Aorta (tissue), 5 donors: ENCODE data around the gene CD2. TPM values are rescaled to one million over a fixed set of nuclear protein-coding genes. Genes with fewer than 3 reads are reported as not detected.

ENCODE experiments used
- ATAC-seq: fragments of 200-7000 bp; cut with Tn5 transposase; one replicate; pipeline ENCODE4 v1.9.1; 2022; ENCODE audit warnings: moderate library complexity; ENCODE audit not compliant: low FRiP score
- DNase-seq, 2 donors: peaks; one replicate each; pipeline ENCODE4 v3.0.0-alpha.2; 2020
- H3K27ac ChIP-seq, 2 donors: one replicate each; pipeline ENCODE4 v1.5.1; 2013; ENCODE audit warnings: low read length in 2 of 2, mild to moderate bottlenecking in 2 of 2, moderate library complexity in 2 of 2, control low read depth in 1 of 2, inconsistent platforms in 1 of 2, low read depth in 1 of 2
- H3K27me3 ChIP-seq, 2 donors: one replicate each; pipeline ENCODE4 v1.6.1; 2013; ENCODE audit warnings: control low read depth in 1 of 2, low read length in 1 of 2, mild to moderate bottlenecking in 1 of 2, moderate library complexity in 1 of 2; ENCODE audit not compliant: insufficient read depth in 2 of 2, control insufficient read depth in 1 of 2
- H3K36me3 ChIP-seq, 2 donors: one replicate each; pipeline ENCODE4 v1.6.1; 2013; ENCODE audit warnings: control low read depth in 1 of 2, low read length in 1 of 2, mild to moderate bottlenecking in 1 of 2; ENCODE audit not compliant: insufficient read depth in 2 of 2, control insufficient read depth in 1 of 2
- H3K4me1 ChIP-seq, 2 donors: one replicate each; pipeline ENCODE4 v1.6.1; 2013; ENCODE audit warnings: low read length in 2 of 2, control low read depth in 1 of 2, mild to moderate bottlenecking in 1 of 2, moderate library complexity in 1 of 2; ENCODE audit not compliant: insufficient read depth in 2 of 2, control insufficient read depth in 1 of 2
- H3K4me3 ChIP-seq, 2 donors: one replicate each; pipeline ENCODE4 v1.5.1; 2013; ENCODE audit warnings: low read length in 2 of 2, control low read depth in 1 of 2, mild to moderate bottlenecking in 1 of 2
- H3K9me3 ChIP-seq: one replicate; pipeline ENCODE4 v1.6.1; 2013; ENCODE audit warnings: mild to moderate bottlenecking, low read length; ENCODE audit not compliant: control insufficient read depth
- WGBS, 2 donors: extraction: QIAGEN DNeasy Blood & Tissue Kit; methylation state at CpG; one replicate each; pipeline ENCODE4 v1.1.7; 2013; 5-methylcytosine and 5-hydroxymethylcytosine counted together
- intact Hi-C, 2 donors: fragments of 100-400 bp; cut with DNase I; formaldehyde crosslinking; loops; one replicate each; pipeline versions ENCODE4 v1.14.2 to v1.15.0; 2022
- polyA plus RNA-seq, 2 donors: library from polyadenylated mRNA; stranded (reverse); fragments of 200-250 nt; gene quantifications; one replicate each; pipeline ENCODE4 v1.2.3, GENCODE V29; 2013
- total RNA-seq, 2 donors: library from RNA; stranded (reverse); fragmentation: NEBNext Ultra II Directional; extraction: Animal tissue kit (Norgen Biotek cat#: 25700); gene quantifications; one replicate each; pipeline ENCODE4 v1.2.1, GENCODE V29; 2021
- donor health status: healthy with polysubstance abuse.
- donor health status: Bipolar disorder and iron deficiency.
- donor health status: DM: no; HTN: no; CAD: no.
- donor health status: DM: no; HTN: no; CAD: no.
- donor health status: DM: yes; HTN: yes; CAD: no.

Gene CD2
- total and polyA plus RNA-seq, 4 donors: 0.74 to 12.0 (median 4.9) TPM

- no peaks in the 10 kb centered on the region for H3K36me3 ChIP-seq
- ATAC-seq (no peak), DNase-seq (no peak)
- no peaks in the 10 kb centered on the region for H3K27me3 ChIP-seq
- H3K4me3 ChIP-seq: no peak overlapping the region
- peaks cover 1% of the 10 kb centered on the region for H3K9me3 ChIP-seq
- intact Hi-C loops: no loop called here
- H3K4me1 ChIP-seq: no peaks in the 10 kb centered on the region
- no peak overlapping the region for H3K27ac ChIP-seq
- WGBS, 2 donors: 83 to 88% methylated on average over 2 of the region's 2 CpGs
Observed at GRCh38 chr1:116771997-116772647, 17.9 kb downstream of the CD2 start.

- Histone ChIP-seq H3K27me3 (no peaks in the 10 kb centered on the region), H3K4me1 (no peaks in the 10 kb centered on the region), H3K27ac (no peak overlapping the region), H3K36me3 (no peaks in the 10 kb centered on the region), H3K4me3 (no peak overlapping the region), H3K9me3 (peaks cover 1% of the 10 kb centered on the region)
- DNase-seq (no peak), ATAC-seq (no peak)
- WGBS, 2 donors: 5 to 14% methylated on average over 1 of the region's 1 CpG
- intact Hi-C loops: no loop called here
Observed at GRCh38 chr1:116772648-116773045, 18.4 kb downstream of the CD2 start.

- intact Hi-C loops: no loop called here
- WGBS, 2 donors: 76 to 82% methylated on average over 29 of the region's 29 CpGs
- ATAC-seq: no peak
Observed at GRCh38 chr1:116775116-116775752, 21.0 kb downstream of the CD2 start.

GRCh38 chr1:116777831-116778830 is 23.9 kb downstream of the CD2 start:
- Histone ChIP-seq H3K9me3 (no peaks in the 10 kb centered on the region), H3K27me3 (no peaks in the 10 kb centered on the region), H3K36me3 (no peaks in the 10 kb centered on the region), H3K27ac (no peak overlapping the region), H3K4me3 (no peak overlapping the region), H3K4me1 (no peaks in the 10 kb centered on the region)
- intact Hi-C loops: no loop called here
- DNase-seq (no peak), ATAC-seq (no peak)
- WGBS, 2 donors: 28 to 45% methylated on average over 3 of the region's 3 CpGs

More at GRCh38 chr1:116775116-116775752, 21.0 kb downstream of the CD2 start:
- H3K9me3 ChIP-seq: peaks cover 1% of the 10 kb centered on the region
- H3K27me3 ChIP-seq: no peaks in the 10 kb centered on the region
- no peak overlapping the region for H3K4me3 ChIP-seq
- H3K36me3 ChIP-seq: no peaks in the 10 kb centered on the region
- no peak for DNase-seq
- no peaks in the 10 kb centered on the region for H3K4me1 ChIP-seq
- no peak overlapping the region for H3K27ac ChIP-seq

GRCh38 chr1:116781034-116781433 is 26.8 kb downstream of the CD2 start:
- H3K9me3 ChIP-seq: peaks cover 1% of the 10 kb centered on the region
- no peak overlapping the region for H3K27ac ChIP-seq
- no peak overlapping the region for H3K4me3 ChIP-seq
- no peak for DNase-seq
- intact Hi-C loops: no loop called here
- WGBS, 2 donors: 96 to 97% methylated on average over 6 of the region's 6 CpGs
- no peaks in the 10 kb centered on the region for H3K4me1 ChIP-seq
- ATAC-seq: no peak
- no peaks in the 10 kb centered on the region for H3K27me3 ChIP-seq
- no peaks in the 10 kb centered on the region for H3K36me3 ChIP-seq

- WGBS, 2 donors: 72 to 74% methylated on average over 4 of the region's 4 CpGs
- ATAC-seq: no peak
- Histone ChIP-seq H3K4me1 (no peaks in the 10 kb centered on the region), H3K27me3 (no peaks in the 10 kb centered on the region), H3K9me3 (peaks cover 1% of the 10 kb centered on the region), H3K36me3 (no peaks in the 10 kb centered on the region), H3K4me3 (no peak overlapping the region), H3K27ac (no peak overlapping the region)
- intact Hi-C loops: no loop called here
- no peak for DNase-seq
Observed at GRCh38 chr1:116785006-116785405, 30.8 kb downstream of the CD2 start.

GRCh38 chr1:116786049-116786448 is 31.8 kb downstream of the CD2 start:
- no peaks in the 10 kb centered on the region for H3K4me1 ChIP-seq
- H3K27me3 ChIP-seq: no peaks in the 10 kb centered on the region
- 86 to 87% methylated on average over 1 of the region's 1 CpG for WGBS, 2 donors
- H3K36me3 ChIP-seq: no peaks in the 10 kb centered on the region
- H3K4me3 ChIP-seq: no peak overlapping the region
- no peak overlapping the region for H3K27ac ChIP-seq
- ATAC-seq (no peak), DNase-seq (no peak)
- H3K9me3 ChIP-seq: peaks cover 1% of the 10 kb centered on the region
- intact Hi-C loops: no loop called here

GRCh38 chr1:116791727-116792126 is 37.5 kb downstream of the CD2 start:
- ATAC-seq: no peak
- intact Hi-C loops: no loop called here
- Histone ChIP-seq H3K36me3 (no peaks in the 10 kb centered on the region), H3K9me3 (no peaks in the 10 kb centered on the region), H3K27ac (no peak overlapping the region), H3K4me3 (no peak overlapping the region), H3K4me1 (no peaks in the 10 kb centered on the region), H3K27me3 (no peaks in the 10 kb centered on the region)
- no peak for DNase-seq
